ENCODE data around the gene CISD3.

DNA sequence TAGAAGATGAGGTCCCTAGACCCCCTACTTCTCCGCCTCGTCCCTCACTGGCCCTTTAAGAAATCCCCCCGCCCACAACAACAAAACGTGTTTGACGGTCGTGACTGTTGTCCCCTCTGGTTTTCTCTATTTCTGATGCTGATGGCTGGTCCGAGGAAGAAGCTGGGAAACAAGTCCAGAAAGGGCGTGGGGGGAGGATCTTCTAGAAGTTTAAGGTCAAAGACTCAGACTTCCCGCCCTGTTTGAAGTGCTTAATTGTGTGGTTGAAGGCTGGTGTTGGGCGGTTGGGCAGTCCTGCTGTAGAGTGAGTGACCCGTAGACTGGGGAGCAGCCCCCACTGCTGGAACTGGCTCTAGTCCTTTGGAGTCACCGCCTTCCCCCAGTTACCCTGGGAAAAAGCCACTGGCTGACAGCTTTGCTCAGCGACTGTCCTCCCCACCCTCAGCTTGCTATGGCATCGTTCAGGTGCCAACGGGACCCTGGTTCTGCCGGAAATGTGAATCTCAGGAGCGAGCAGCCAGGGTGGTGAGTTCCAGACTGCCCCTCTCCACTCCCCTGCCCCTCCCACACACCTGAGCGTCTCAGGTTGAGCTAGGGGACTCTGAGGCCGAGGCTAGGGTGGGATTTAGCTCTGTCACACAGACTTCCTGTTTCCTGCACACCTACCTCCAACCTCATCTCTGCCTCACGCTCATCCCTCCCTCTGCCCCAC, 23.5 kb upstream of the CISD3 start:
- TF ChIP-seq, protein P1, sequence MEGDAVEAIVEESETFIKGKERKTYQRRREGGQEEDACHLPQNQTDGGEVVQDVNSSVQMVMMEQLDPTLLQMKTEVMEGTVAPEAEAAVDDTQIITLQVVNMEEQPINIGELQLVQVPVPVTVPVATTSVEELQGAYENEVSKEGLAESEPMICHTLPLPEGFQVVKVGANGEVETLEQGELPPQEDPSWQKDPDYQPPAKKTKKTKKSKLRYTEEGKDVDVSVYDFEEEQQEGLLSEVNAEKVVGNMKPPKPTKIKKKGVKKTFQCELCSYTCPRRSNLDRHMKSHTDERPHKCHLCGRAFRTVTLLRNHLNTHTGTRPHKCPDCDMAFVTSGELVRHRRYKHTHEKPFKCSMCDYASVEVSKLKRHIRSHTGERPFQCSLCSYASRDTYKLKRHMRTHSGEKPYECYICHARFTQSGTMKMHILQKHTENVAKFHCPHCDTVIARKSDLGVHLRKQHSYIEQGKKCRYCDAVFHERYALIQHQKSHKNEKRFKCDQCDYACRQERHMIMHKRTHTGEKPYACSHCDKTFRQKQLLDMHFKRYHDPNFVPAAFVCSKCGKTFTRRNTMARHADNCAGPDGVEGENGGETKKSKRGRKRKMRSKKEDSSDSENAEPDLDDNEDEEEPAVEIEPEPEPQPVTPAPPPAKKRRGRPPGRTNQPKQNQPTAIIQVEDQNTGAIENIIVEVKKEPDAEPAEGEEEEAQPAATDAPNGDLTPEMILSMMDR (conservative IDR thresholded peaks at IDR 0.05; ENCODE audit: low read depth, low read length), result no peak
- no peak for TF ChIP-seq EZH2 (IDR thresholded peaks at IDR 0.05; ENCODE audit: borderline replicate concordance, low read depth, low read length, poor library complexity, severe bottlenecking)

All from A673 (cell line).